ENCODE results near the gene COL6A2.
"Not testable (repeated sequence)": the region's sequence is repeated elsewhere in the genome, so short reads cannot be mapped to it uniquely, and the experiment has no call there.

COL6A2 gene

DNA sequence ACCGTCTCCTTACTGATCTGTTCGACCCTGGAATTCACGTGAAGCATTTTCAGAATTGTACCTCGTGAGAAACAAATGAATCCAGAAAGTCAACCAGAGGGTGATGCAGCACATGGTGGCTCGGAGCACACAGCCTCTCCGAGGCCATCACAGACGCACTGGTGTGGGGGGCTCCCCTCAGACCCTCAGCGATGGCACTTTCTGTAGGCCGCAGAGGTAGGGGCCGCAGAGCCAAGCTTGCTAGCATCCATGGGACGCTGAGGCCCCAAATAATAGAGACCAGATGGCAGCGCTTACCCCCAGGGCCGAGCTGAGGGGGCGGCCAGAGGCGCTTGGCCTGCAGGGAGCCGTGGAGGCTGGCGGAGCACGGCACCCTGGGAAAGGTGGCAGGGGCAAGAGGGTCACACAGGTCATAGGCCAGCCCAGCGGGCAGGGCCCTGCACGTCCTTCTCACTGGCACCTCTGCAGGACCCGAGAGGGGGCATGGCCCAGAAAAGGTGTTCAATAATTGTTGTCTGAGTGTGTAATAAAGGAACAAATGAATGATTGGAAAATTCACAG, 28.1 kb upstream of the COL6A2 start:
- peaks cover 27% of the 10 kb centered on the region for H3K4me1 ChIP-seq (ENCODE audit: control insufficient read depth, insufficient read depth, low read length)
- no peak overlapping the region for H3K4me2 ChIP-seq (ENCODE audit: low read length)
- no peak overlapping the region for H3K4me3 ChIP-seq (ENCODE audit: low read length)
- no peak overlapping the region for H3K9ac ChIP-seq (ENCODE audit: low read depth, low read length)
- no peaks in the 10 kb centered on the region for H3K36me3 ChIP-seq (ENCODE audit: insufficient read depth, low read length)
- H3K9me3 ChIP-seq (replicated peaks; ENCODE audit: low read length) = no peaks in the 10 kb centered on the region
- H3K27me3 ChIP-seq (ENCODE audit: control insufficient read depth, insufficient read depth, low read length) = no peaks in the 10 kb centered on the region

GRCh38 chr21:46071082-46071481, 26.8 kb upstream of the COL6A2 start:
- Histone ChIP-seq H3K9me3 (replicated peaks; ENCODE audit: low read length) (no peaks in the 10 kb centered on the region), H3K4me1 (ENCODE audit: control insufficient read depth, insufficient read depth, low read length) (peaks cover 14% of the 10 kb centered on the region), H3K36me3 (ENCODE audit: insufficient read depth, low read length) (no peaks in the 10 kb centered on the region), H3K9ac (ENCODE audit: low read depth, low read length) (no peak overlapping the region), H3K4me3 (ENCODE audit: low read length) (no peak overlapping the region), H3K27me3 (ENCODE audit: control insufficient read depth, insufficient read depth, low read length) (no peaks in the 10 kb centered on the region), H3K4me2 (ENCODE audit: low read length) (no peak overlapping the region)

DNA sequence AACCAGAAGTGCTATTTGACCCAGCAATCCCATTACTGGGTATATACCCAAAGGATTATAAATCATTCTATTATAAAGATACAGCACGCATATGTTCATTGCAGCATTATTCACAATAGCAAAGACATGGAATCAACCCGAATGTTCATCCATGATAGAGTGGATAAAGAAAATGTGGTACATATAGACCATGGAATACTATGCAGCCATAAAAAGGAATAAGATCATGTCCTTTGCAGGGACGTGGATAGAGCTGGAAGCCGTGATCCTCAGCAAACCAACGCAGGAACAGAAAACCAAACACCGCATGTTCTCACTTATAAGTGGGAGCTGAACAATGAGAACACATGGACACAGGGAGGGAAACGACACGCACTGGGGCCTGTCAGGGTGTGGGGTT, 21.2 kb upstream of the COL6A2 start:
- not testable (repeated sequence) for H3K9me3 ChIP-seq (replicated peaks; ENCODE audit: low read length); H3K4me2 ChIP-seq (ENCODE audit: low read length); H3K27me3 ChIP-seq (ENCODE audit: control insufficient read depth, insufficient read depth, low read length); H3K4me3 ChIP-seq (ENCODE audit: low read length); H3K36me3 ChIP-seq (ENCODE audit: insufficient read depth, low read length); H3K9ac ChIP-seq (ENCODE audit: low read depth, low read length)
- peaks cover 33% of the 10 kb centered on the region for H3K4me1 ChIP-seq (ENCODE audit: control insufficient read depth, insufficient read depth, low read length)

- Histone ChIP-seq H3K9ac (ENCODE audit: low read depth, low read length) (no peak overlapping the region), H3K36me3 (ENCODE audit: insufficient read depth, low read length) (no peaks in the 10 kb centered on the region), H3K4me1 (ENCODE audit: control insufficient read depth, insufficient read depth, low read length) (peaks cover 37% of the 10 kb centered on the region), H3K27me3 (ENCODE audit: control insufficient read depth, insufficient read depth, low read length) (no peaks in the 10 kb centered on the region), H3K4me2 (ENCODE audit: low read length) (no peak overlapping the region), H3K4me3 (ENCODE audit: low read length) (no peak overlapping the region), H3K9me3 (replicated peaks; ENCODE audit: low read length) (no peaks in the 10 kb centered on the region)
Measured at GRCh38 chr21:46077674-46078101, 20.2 kb upstream of the COL6A2 start.

DNA sequence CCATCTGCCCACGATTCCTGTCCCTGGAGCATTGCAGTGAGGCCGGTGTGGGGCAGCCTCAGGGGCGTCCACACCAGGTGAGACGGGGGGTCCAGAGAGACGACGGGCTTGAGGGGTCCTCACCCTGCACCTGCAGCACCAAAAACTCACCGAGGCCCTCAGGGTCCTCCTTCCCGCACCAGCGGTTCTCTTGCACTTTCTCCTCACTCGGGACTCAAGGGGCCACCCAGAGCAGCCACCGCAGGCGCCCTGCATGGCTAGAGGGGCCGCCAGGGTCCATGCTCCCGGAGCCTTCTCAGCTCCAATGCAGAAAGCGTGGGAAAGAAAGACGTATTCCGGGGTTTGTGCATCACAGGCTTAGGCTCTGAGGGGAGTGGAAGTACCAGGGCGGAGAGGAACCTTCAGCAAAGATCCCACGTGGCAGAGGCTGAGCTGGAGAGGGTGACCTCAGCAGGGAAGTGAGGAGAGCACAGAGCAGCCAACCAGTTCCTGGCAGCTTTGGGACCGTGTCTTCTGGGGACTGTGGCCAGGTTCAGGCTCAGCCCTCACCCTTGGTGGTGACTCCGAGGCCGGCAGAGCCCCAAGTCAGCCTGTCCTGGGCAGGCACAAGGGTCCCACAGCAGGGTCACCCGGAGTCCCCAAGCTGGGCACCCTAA, 19.5 kb upstream of the COL6A2 start:
- Histone ChIP-seq H3K4me1 (ENCODE audit: control insufficient read depth, insufficient read depth, low read length) (peaks cover 41% of the 10 kb centered on the region), H3K9ac (ENCODE audit: low read depth, low read length) (no peak overlapping the region), H3K27me3 (ENCODE audit: control insufficient read depth, insufficient read depth, low read length) (no peaks in the 10 kb centered on the region), H3K36me3 (ENCODE audit: insufficient read depth, low read length) (no peaks in the 10 kb centered on the region), H3K9me3 (replicated peaks; ENCODE audit: low read length) (no peaks in the 10 kb centered on the region), H3K4me3 (ENCODE audit: low read length) (no peak overlapping the region), H3K4me2 (ENCODE audit: low read length) (no peak overlapping the region)

DNA sequence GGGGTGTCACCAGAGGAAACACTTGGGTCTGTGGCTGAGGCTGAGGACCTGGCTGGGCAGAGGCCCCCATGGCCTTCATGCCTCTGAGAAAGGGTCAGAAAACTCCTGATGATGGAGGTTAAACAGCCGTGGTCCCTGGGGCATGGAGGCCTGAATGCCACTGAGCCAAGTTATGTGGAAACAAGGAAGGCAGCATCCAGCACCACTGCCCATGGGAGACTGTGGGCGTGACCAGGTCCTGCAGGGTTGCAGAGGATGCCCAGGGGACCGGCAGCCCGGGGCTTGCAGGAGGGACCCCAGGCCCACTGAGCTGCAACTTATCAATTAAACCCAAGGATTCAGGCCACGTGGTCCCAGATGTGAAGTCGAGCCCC, 18.9 kb upstream of the COL6A2 start:
- Histone ChIP-seq H3K36me3 (ENCODE audit: insufficient read depth, low read length) (no peaks in the 10 kb centered on the region), H3K4me3 (ENCODE audit: low read length) (no peak overlapping the region), H3K9me3 (replicated peaks; ENCODE audit: low read length) (no peaks in the 10 kb centered on the region), H3K9ac (ENCODE audit: low read depth, low read length) (no peak overlapping the region), H3K4me2 (ENCODE audit: low read length) (no peak overlapping the region), H3K27me3 (ENCODE audit: control insufficient read depth, insufficient read depth, low read length) (no peaks in the 10 kb centered on the region), H3K4me1 (ENCODE audit: control insufficient read depth, insufficient read depth, low read length) (peaks cover 46% of the 10 kb centered on the region)

- H3K27me3 ChIP-seq (ENCODE audit: control insufficient read depth, insufficient read depth, low read length) = no peaks in the 10 kb centered on the region
- peak overlapping the region; percentile 29 for H3K4me2 ChIP-seq (ENCODE audit: low read length)
- no peaks in the 10 kb centered on the region for H3K36me3 ChIP-seq (ENCODE audit: insufficient read depth, low read length)
- H3K9me3 ChIP-seq (replicated peaks; ENCODE audit: low read length) = no peaks in the 10 kb centered on the region
- no peak overlapping the region for H3K9ac ChIP-seq (ENCODE audit: low read depth, low read length)
- H3K4me1 ChIP-seq (ENCODE audit: control insufficient read depth, insufficient read depth, low read length) = peaks cover 46% of the 10 kb centered on the region
- H3K4me3 ChIP-seq (ENCODE audit: low read length) = no peak overlapping the region
Measured at GRCh38 chr21:46079352-46080170, 18.4 kb upstream of the COL6A2 start.

DNA sequence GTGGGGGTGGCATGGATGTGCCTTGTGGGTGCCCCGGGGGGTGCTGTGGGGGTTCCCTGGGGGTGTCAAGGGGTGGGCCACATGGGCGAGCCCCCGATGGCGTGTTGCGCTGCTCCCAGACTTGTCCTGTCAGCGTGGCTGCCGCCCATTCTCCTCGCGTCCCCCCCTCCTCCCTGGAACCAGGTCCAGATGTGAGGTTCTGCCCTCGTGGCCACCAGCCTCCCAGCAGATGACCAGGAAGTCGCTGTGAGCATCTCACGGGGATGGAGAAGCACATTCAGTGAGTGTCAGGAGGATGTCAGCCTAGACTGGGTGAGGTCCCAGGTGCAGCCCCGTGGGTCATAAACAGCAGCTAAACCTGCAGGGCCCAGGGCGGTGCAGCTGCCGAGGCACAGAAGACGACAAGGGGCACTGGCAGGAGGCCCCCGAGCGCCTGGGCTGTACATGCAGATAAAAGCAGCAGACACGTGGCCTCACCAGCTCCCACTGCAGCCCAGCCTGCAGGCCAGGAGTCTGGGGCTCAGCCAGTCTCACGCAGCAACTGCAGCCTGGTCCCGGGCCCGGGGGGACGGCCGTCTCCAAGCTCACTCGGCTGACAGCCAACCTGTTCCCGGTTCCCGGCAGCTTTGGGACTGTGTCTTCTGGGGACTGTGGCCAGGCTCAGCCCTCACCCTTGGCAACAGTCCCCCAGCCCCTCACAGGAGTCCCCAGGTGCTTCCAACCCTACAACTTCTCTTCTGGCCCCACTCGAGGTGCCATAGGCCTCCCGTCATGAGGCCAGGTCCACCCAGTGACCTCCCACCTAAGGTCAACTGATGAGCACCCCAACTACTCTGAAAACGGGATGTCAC, 17.5 kb upstream of the COL6A2 start:
- H3K4me1 ChIP-seq (ENCODE audit: control insufficient read depth, insufficient read depth, low read length) = peaks cover 46% of the 10 kb centered on the region
- no peak overlapping the region for H3K4me3 ChIP-seq (ENCODE audit: low read length)
- H3K27me3 ChIP-seq (ENCODE audit: control insufficient read depth, insufficient read depth, low read length) = no peaks in the 10 kb centered on the region
- H3K9ac ChIP-seq (ENCODE audit: low read depth, low read length) = no peak overlapping the region
- H3K36me3 ChIP-seq (ENCODE audit: insufficient read depth, low read length) = no peaks in the 10 kb centered on the region
- H3K9me3 ChIP-seq (replicated peaks; ENCODE audit: low read length) = no peaks in the 10 kb centered on the region
- no peak overlapping the region for H3K4me2 ChIP-seq (ENCODE audit: low read length)

DNA sequence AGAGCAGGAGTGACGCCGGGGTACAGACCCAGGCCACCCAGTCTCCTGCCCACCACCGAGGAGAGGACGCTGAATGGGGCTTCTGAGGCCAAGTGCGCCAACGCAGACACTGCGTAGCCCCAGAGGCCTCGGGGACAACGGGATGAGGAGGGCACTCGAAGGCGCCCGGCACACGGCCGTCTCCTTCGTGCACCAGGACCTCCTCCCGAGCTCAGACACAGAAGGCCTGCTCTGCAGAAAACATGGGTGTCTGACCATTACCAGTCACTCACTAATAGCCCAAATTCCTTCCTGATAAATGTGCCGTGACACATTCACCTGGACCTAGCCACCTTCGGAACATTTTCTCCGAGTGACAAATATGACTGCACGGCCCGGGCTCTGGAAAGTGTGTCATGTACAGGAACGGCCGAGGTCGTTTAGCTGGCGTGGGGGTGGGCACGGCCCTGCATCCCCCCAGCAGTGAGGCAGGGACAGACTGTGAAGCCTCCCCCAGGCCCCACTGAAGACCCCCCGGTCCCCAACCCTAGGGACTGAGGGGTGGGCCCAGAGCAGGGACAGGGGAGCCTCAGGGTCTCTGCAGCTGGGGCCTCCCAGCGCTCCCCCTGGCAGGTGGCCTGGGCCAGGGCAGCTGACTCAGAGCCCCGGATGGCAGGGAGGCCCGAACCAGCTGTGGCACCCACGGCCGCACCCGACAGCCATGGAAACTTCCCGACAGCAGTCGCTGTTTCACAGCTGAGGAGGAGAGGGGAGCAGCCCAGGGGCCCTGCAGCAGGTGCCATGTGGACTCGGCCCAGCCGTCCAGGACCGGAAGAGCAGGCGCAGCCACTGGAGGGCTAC, 16.7 kb upstream of the COL6A2 start:
- H3K4me2 ChIP-seq (ENCODE audit: low read length) = peak overlapping the region; percentile 39
- no peaks in the 10 kb centered on the region for H3K27me3 ChIP-seq (ENCODE audit: control insufficient read depth, insufficient read depth, low read length)
- peak overlapping the region; percentile 41 for H3K9ac ChIP-seq (ENCODE audit: low read depth, low read length)
- no peak overlapping the region for H3K4me3 ChIP-seq (ENCODE audit: low read length)
- no peaks in the 10 kb centered on the region for H3K9me3 ChIP-seq (replicated peaks; ENCODE audit: low read length)
- H3K4me1 ChIP-seq (ENCODE audit: control insufficient read depth, insufficient read depth, low read length) = peaks cover 46% of the 10 kb centered on the region
- no peaks in the 10 kb centered on the region for H3K36me3 ChIP-seq (ENCODE audit: insufficient read depth, low read length)

- peaks cover 46% of the 10 kb centered on the region for H3K4me1 ChIP-seq (ENCODE audit: control insufficient read depth, insufficient read depth, low read length)
- peak overlapping the region; percentile 41 for H3K9ac ChIP-seq (ENCODE audit: low read depth, low read length)
- peaks cover 4% of the 10 kb centered on the region for H3K9me3 ChIP-seq (replicated peaks; ENCODE audit: low read length)
- H3K36me3 ChIP-seq (ENCODE audit: insufficient read depth, low read length) = no peaks in the 10 kb centered on the region
- peak overlapping the region; percentile 39 for H3K4me2 ChIP-seq (ENCODE audit: low read length)
- no peaks in the 10 kb centered on the region for H3K27me3 ChIP-seq (ENCODE audit: control insufficient read depth, insufficient read depth, low read length)
- no peak overlapping the region for H3K4me3 ChIP-seq (ENCODE audit: low read length)
Measured at GRCh38 chr21:46081862-46082712, 15.8 kb upstream of the COL6A2 start.

Measured in skeletal muscle satellite cell (primary cell).